GM18526 (cell line): ENCODE data around the gene ZNF507.

Experiments
- POLR2A ChIP-seq: IDR thresholded peaks from 3 replicates; pipeline ENCODE4 v1.6.1; 2011; ENCODE audit not compliant: insufficient read length; ENCODE audit errors: extremely low read depth

ZNF507 gene

DNA sequence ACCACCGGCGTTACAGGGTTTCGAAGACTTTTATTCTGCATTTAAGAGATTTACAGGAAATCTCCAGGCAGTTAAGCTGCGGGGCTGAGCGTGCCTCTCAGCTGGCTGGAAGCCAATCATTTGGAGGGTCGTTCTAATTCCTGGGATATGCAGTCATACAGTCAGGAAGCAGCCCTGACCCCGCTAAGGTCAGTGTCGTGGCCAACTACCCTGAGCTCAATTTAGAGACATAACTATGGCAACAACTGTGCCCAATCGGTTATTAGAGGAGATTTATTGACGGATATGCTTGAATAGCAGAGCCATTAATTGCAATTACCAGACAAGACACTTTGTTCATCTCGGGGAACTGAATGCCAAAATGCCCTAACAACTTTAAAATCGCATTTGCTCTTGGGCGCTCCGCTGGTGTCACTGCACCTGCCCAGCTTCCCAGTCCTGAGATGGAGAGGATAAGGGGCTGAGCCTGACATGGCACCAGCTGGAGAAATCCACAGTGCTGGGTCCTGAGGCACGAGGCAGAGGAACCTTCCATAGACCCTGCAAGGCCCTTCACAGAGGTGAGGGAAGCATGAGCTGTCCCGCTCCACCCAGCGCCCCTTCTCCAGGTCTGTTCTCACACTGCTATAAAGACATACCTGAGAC, 15.1 kb upstream of the ZNF507 start:
- no peak for TF ChIP-seq POLR2A

DNA sequence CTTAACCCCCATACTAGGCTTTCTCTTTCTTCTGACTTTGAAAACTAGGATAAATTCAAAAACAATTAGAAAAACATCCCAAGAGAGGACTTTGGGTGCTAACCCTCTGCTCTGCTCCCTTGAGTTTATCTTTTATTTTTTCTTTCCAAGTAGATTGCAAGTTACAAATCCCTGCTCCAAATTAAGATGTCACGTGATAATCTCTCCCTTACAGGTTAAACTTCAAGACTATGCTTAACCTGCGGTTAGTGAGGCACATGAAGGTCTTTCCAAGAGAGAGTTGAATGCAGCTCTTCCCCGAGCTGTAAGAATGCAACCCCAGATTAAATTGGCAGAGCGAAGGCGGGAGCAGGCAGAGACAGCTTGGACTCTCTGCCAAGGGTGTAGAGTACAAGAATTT, 12.2 kb upstream of the ZNF507 start:
- TF ChIP-seq POLR2A: no peak

DNA sequence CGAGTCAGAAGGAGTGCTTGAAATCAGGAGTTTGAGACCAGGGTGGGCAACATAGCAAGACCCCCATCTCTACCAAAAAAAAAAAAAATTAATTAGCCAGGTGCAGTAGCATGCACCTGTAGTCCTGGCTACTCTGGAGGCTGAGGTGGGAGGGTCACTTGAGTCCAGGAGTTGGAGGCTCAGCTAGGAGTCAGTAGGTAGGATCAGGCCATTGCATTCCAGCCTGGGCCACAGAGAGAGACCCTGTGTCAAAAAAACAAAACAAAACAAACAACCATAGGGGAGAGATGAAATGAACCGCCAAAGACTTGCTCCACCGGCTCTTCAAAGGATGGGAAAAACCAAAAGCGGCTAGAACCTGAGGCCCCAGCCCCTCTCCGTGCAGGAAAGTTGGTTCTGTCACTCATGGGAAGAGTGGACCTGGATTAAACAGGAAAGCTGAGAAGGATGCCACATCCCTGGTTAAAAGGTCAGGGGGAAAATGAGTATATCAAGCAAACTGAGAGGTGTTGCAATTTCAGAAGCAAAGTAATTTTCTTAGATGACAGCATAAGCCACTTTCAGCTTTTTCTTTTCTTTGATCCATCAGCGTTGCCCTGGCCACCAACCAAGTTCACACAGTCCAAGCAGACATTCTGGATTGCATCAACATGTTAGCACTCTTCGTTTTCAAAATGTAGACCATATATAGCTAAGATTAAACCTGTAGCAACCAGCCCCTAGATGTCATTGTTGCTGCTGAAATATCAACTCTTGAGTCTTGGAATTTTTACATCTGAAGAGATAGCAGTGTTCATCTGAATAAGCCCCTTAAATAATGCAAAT, 8.9 kb upstream of the ZNF507 start:
- no peak for TF ChIP-seq POLR2A

DNA sequence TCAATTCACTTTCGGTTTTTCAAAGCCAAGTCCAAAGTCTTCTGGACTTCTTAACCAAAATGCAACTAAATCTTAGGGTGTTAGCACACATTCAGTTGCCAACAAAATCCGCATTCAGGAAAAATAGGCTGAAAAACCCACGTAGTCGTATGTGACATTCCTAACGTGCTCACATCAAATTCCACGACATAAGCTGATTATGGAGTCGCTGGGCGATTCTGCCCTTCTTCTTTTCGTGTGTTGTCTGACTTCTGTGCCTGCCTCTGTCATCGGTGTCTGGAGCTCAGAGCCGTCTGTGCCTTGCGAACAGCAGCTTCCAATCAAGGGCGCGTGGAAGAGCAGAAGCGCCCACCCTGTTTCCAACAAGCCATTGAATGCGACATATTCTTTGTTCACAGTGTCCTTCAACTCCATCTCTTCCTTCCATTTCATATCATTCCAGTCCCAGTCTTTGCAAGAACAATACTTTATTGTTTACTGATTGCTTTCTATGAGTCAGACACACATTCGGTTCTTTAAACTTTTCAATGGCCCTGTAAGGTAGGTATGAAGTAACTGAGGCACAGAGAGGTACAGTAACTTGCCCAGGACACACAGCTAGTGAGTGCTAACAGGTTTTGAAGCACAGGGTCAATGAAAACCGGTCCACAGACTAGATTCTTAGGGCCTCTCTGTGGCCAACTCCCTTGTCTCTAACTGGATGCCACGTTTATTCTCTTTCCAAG, 8.2 kb upstream of the ZNF507 start:
- no peak for TF ChIP-seq POLR2A

DNA sequence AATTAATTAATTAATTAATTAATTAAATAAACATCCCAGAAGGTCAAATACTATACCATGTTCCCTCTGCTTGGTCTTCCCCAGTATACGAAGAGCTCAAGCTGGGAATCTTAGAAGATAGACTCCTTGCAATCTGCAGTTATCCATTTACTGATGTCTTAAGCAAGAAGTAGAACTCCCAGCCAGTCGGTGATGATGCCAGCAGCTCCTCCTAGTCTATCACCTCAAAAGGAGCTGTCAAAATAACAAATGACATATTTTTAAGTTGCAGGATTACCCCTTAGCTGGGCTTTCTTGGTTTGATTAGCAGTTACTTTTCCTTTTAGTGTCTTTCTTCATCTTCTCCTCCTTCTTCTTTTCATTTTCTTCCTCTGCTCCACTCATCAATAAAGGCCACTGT, 6.0 kb upstream of the ZNF507 start:
- TF ChIP-seq POLR2A: no peak

DNA sequence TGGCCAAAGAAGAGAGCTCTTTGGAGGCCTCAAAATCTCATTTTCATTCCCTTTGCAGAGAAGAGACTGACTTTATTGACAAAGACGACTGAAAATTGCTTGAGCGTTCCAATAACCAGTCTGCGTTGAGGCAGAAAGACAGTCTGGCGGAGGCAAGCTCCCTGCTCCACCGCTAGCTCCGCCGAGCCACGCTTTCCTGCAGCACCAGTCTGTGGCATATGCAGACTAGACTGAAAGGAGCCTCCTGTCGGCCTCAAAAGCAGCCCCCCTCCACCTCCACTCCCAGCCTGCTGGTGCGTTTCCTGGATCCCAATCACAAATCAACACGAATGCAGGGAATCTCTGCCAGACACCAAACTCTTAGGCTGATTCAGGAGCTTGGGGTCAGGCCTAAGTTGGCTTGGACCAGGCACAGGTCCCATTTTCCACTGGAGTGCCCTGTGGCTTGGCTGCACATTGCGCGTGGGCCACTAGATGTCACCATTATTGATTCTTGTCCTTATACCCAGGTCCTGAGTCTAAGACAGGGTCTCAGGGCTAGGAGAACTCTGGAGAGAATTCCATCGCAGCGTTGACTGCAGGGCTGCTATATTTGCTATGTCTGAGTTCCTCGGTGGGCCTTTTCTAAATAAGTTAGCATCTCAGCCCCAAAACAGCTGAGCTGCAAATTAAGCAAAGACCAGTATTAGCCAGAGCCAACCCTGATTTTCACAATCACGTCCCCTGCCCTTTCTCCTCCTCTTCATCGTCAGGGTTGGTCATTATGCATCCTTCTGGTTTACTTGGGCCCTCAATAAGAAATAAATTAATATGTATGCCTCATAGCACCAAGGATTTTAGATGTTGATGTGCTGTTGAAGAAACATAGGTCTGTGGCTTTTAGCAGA, 5.2 kb upstream of the ZNF507 start:
- no peak for TF ChIP-seq POLR2A

DNA sequence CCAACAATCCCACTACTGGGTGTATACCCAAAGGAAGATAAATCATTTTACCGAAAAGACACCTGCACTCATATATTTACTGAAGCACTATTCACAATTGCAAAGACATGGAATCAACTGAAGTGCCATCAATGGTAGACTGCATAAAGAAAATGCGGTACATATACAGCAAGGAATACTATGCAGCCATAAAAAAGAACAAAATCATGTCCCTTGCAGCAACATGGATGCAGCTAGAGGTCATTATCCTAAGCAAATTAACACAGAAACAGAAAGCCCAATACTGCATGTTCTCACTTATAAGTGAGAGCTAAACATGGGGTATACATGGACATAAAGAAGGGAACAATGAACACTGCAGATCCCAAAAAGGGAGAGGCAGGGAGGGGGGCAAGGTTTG, 2.7 kb upstream of the ZNF507 start:
- TF ChIP-seq POLR2A: no peak

DNA sequence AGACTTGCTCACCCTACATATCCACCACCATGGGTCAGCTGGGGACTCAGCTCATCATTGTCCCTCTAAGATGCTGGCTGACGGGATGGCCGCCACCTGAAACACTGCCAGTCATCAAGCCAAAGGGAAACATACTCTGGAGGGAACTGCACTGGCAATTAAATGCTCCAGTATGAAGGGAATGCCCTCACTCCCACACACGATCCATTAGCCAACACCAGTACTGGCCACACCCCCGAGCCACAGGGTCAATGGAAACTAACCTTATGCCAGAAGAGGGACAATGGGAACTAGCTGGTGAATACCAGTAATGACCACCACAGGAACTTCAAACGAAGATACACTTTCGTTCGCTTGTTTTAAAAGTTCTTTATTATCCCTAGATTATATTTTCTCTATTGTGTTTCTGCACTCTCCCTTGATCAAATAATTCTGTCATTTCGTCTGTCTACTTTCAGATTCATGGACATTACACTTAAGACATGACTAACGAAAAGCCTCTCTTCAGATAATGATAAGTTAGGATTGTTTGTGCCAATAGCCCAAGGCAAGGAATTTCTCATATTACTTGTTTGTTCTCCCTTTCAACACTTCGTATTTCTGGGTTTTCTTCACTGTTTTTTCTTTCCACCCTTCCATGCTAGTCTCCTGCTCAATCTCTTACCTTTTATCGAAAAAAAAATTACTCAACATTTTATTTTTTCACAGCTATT, 1.7 kb upstream of the ZNF507 start:
- no peak for TF ChIP-seq POLR2A

DNA sequence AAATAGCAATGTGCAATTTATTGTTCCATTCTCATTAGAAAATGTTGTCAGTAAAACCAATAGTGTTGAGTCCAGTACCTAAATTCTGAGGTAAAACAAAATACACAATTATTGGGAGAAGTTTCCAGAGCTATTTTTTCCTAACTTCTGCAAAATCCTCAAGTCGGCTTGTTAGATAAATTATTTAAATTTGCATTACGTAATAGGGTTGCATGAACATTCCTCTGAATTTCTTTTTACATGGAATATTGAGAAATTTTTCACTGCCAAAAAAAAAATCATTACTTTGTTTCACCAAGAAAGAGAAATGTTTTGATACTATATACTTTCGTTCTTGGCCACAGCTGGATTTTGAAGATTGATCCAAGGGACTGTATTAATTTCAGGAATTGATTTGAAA, 1.5 kb downstream of the ZNF507 start:
- no peak for TF ChIP-seq POLR2A

DNA sequence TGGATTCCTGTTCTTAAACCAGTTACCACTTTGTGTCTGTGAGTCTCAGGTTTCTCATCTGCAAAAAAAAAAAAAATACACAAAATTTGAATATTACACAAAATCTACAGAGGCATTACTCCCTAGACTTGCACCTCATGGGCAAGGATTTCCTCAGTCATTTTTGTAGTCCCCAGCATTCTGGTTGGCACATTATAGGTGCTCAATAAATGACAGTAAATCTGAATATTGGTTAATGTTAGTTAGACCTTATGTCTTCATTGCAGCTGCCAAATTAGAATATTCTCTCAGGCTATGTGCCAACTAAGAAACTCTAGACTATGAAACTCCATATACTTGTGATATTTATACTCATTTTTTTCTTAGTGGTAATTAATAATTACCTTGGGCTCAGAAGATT, 2.2 kb downstream of the ZNF507 start:
- no peak for TF ChIP-seq POLR2A

DNA sequence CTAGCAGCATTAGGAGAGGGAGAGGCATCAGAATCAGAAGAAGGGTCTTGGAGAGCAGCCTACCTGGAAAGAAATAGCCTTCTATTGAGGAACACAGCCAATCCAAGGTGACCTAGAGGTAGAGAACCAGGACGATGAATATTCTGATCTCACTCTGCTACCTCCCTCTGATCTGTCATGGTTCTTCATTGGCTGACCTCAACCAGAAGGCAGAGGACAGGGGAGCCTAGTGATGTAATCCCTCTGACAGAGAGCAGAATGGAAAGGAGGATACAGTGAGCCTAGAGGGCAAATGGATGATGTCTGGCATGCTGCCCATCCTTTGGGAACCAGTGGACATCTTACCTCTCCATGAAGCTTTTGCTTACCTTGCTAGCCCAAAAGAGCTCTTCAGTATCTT, 3.6 kb downstream of the ZNF507 start:
- no peak for TF ChIP-seq POLR2A

DNA sequence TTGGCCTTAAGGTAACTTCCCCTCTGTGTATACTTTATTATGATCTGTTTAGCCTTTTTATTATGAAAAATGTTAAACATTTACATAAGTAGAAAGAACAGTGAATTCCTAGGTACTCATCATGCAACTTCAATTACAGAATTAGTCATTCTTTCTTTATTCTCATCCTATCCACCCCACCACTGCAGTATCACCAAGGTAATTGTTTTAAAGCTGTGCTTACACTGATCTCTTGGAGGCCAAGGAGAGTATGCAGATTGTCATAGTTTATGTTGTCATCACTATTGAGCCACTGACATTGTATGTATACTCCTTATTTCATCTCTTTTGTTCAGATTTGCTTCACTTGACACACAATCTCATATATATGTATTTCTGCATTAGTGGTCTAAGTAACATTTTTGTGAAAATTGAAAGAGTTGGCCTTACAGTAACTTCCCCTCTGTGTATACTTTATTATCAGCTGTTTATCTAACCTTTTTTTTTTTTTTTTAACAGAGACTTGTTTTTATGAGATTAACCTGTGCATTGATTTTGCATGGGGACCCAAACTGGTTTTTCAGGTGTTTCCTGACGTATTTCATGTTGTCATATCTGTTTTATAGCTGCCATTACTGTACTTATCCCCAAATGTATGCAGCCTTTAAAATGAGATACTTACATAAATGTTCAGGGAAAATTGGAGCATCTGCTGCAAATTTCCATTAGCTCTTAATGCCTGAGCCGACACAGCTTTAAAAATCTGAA, 4.5 kb downstream of the ZNF507 start:
- no peak for TF ChIP-seq POLR2A

DNA sequence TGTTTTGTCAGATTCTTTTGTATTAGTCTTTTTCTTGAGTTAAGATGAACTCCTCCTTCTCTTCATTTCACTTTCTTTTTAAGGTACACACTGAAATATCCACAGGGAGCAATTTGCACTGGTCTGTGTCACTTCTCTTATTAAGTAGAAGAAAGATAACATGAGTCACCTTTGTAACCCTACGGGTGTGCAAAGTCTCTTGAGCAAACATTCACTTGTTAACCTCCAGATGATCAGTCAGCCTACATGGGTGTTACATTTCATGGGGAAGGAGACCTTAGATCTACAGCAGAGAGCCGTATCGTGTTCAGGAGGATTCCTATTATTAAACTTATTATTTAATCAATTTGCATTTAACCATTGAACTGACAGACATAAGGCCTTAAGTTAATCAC, 5.1 kb downstream of the ZNF507 start:
- TF ChIP-seq POLR2A: no peak

DNA sequence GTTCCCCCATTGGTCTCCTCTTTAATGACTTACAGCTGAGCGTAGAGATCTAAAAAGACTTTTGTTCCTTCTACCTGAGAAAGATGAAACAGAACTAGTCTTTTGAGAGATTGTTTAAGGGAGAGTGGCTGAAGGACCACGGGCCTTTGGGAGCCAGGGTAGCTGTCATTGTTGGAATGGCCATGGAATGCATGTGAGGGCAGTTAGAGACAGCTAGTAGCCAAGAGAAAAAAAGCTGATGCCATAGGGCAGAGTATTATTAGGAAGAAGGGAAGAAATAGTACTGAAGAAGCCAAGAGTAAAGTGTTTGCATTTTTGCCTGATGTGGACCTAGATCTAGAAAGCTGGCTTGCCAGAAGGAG, 5.6 kb downstream of the ZNF507 start:
- no peak for TF ChIP-seq POLR2A

DNA sequence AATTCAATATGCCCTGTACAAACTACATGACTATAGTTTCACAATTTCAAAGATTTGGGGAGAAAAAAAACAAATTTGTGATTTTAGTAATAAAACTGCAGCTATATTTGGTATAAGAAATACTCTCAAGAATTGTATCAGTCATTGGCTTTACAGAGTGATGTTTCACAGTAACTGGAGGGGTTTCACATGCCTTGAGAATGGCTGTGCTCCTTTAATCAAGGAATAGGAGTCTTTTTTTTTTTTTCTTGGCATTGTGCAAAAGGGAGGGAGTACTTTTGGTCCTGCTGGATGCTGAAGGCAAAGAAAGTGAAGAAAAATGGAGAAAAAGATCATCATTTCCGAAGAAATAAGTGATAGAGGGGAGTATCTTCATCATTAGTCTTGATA, 6.8 kb downstream of the ZNF507 start:
- no peak for TF ChIP-seq POLR2A

DNA sequence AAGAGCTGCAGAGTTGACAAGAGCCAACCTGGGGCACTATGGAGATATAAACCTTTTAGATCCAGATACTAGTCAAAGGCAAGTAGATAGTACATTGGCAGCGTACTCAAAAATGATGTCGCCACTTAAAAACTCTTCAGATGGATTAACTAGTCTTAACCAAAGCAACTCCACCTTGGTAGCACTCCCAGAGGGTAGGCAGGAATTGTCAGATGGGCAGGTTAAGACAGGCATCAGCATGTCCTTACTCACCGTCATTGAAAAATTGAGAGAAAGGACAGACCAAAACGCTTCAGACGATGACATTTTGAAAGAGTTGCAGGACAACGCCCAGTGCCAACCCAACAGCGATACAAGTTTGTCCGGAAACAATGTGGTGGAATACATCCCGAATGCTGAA, 8.9 kb downstream of the ZNF507 start:
- TF ChIP-seq POLR2A: no peak
